ENCODE measurements around the gene TRAPPC10. TPM values are rescaled to one million over a fixed set of nuclear protein-coding genes. Genes with fewer than 3 reads are reported as not detected.

Gene TRAPPC10
- total RNA-seq, 2 donors from 2014 or later, result 36.8 to 40.1 TPM

GRCh38 chr21:43988506-43989230 lies 23.4 kb upstream of the TRAPPC10 start:
- Histone ChIP-seq H3K27ac (ENCODE audit: low read depth, low read length) (no peak overlapping the region), H3K9me3 (ENCODE audit: control insufficient read depth, low read length) (no peaks in the 10 kb centered on the region), H3K4me3 (ENCODE audit: low read length) (no peak overlapping the region), H3K36me3 (ENCODE audit: control insufficient read depth, insufficient read depth, low read length) (no peaks in the 10 kb centered on the region), H3K4me1 (ENCODE audit: control insufficient read depth, insufficient read depth, low read length) (no peaks in the 10 kb centered on the region), H3K27me3 (ENCODE audit: control insufficient read depth, insufficient read depth, low read length, poor library complexity, severe bottlenecking) (no peaks in the 10 kb centered on the region), H3K9ac (ENCODE audit: extremely low read depth, low read length, poor library complexity, severe bottlenecking) (no peak overlapping the region)
- H3K4me3 Mint-ChIP-seq, result no peak overlapping the region
- peaks cover 4% of the 10 kb centered on the region for H3K4me1 Mint-ChIP-seq
- DNase-seq, result no peak
- no peak overlapping the region for H3K27ac Mint-ChIP-seq
- 94 to 95% methylated on average over 18 to 23 of the region's 23 CpGs for WGBS, 2 experiments (ENCODE audit: insufficient coverage in 1 of 2, insufficient read length in 1 of 2)
- H3K36me3 Mint-ChIP-seq (ENCODE audit: low read depth), result peaks cover 1% of the 10 kb centered on the region
- no peak for TF ChIP-seq CTCF (conservative IDR thresholded peaks at IDR 0.05)
- no peaks in the 10 kb centered on the region for H3K27me3 Mint-ChIP-seq (ENCODE audit: insufficient read depth)
- no peaks in the 10 kb centered on the region for H3K9me3 Mint-ChIP-seq

- no peaks in the 10 kb centered on the region for H3K36me3 ChIP-seq (ENCODE audit: control insufficient read depth, insufficient read depth, low read length)
- no peaks in the 10 kb centered on the region for H3K9me3 ChIP-seq (ENCODE audit: control insufficient read depth, low read length)
- Mint-ChIP-seq H3K36me3 (ENCODE audit: low read depth) (no peaks in the 10 kb centered on the region), H3K9me3 (no peaks in the 10 kb centered on the region), H3K27ac (no peak overlapping the region), H3K4me1 (peaks cover 4% of the 10 kb centered on the region), H3K27me3 (ENCODE audit: insufficient read depth) (no peaks in the 10 kb centered on the region), H3K4me3 (no peak overlapping the region)
- 83 to 94% methylated on average over 2 to 7 of the region's 7 CpGs for WGBS, 2 experiments (ENCODE audit: insufficient coverage in 1 of 2, insufficient read length in 1 of 2)
- no peaks in the 10 kb centered on the region for H3K4me1 ChIP-seq (ENCODE audit: control insufficient read depth, insufficient read depth, low read length)
- no peak overlapping the region for H3K9ac ChIP-seq (ENCODE audit: extremely low read depth, low read length, poor library complexity, severe bottlenecking)
- H3K27ac ChIP-seq (ENCODE audit: low read depth, low read length), result no peak overlapping the region
- DNase-seq, result no peak
- TF ChIP-seq CTCF (conservative IDR thresholded peaks at IDR 0.05), result no peak
- no peaks in the 10 kb centered on the region for H3K27me3 ChIP-seq (ENCODE audit: control insufficient read depth, insufficient read depth, low read length, poor library complexity, severe bottlenecking)
- H3K4me3 ChIP-seq (ENCODE audit: low read length), result no peak overlapping the region
Measured at GRCh38 chr21:43989401-43989800, 22.7 kb upstream of the TRAPPC10 start.

- H3K4me1 Mint-ChIP-seq, result no peaks in the 10 kb centered on the region
- no peaks in the 10 kb centered on the region for H3K4me1 ChIP-seq (ENCODE audit: control insufficient read depth, insufficient read depth, low read length)
- H3K27ac Mint-ChIP-seq, result no peak overlapping the region
- TF ChIP-seq CTCF (conservative IDR thresholded peaks at IDR 0.05), result no peak
- WGBS, 2 experiments (ENCODE audit: insufficient coverage in 1 of 2, insufficient read length in 1 of 2), result 92% methylated on average over 20 to 33 of the region's 33 CpGs
- no peaks in the 10 kb centered on the region for H3K27me3 Mint-ChIP-seq (ENCODE audit: insufficient read depth)
- H3K36me3 ChIP-seq (ENCODE audit: control insufficient read depth, insufficient read depth, low read length), result no peaks in the 10 kb centered on the region
- no peak overlapping the region for H3K27ac ChIP-seq (ENCODE audit: low read depth, low read length)
- H3K36me3 Mint-ChIP-seq (ENCODE audit: low read depth), result no peaks in the 10 kb centered on the region
- no peak for DNase-seq
- H3K9me3 Mint-ChIP-seq, result no peaks in the 10 kb centered on the region
- no peaks in the 10 kb centered on the region for H3K9me3 ChIP-seq (ENCODE audit: control insufficient read depth, low read length)
- no peak overlapping the region for H3K4me3 Mint-ChIP-seq
- no peak overlapping the region for H3K4me3 ChIP-seq (ENCODE audit: low read length)
- H3K9ac ChIP-seq (ENCODE audit: extremely low read depth, low read length, poor library complexity, severe bottlenecking), result no peak overlapping the region
- H3K27me3 ChIP-seq (ENCODE audit: control insufficient read depth, insufficient read depth, low read length, poor library complexity, severe bottlenecking), result no peaks in the 10 kb centered on the region
Measured at GRCh38 chr21:43991447-43991991, 20.6 kb upstream of the TRAPPC10 start.

All from endodermal cell (in vitro differentiated cells).